K562 (cell line): ENCODE results near the gene TYW1B.
"Not testable (repeated sequence)": the region's sequence is repeated elsewhere in the genome, so short reads cannot be mapped to it uniquely, and the experiment has no call there.

Experiments used
- CBX5 ChIP-seq: IDR thresholded peaks from 2 replicates; pipeline ENCODE4 v1.6.1; 2014; ENCODE audit warnings: low read depth, borderline replicate concordance
- CREB1 ChIP-seq, 2 experiments: sonication (generic) in 1 of 2; formaldehyde crosslinking in 1 of 2; IDR thresholded peaks; 2 replicates each; pipeline versions ENCODE4 v1.6.1 to v1.8.0; 2012 to 2022; ENCODE audit warnings: inconsistent platforms in 1 of 2, mild to moderate bottlenecking in 1 of 2, missing genetic modification reagents in 1 of 2, moderate library complexity in 1 of 2
- FOXA3 ChIP-seq, 2 experiments: fragments of 450-650 bp in 1 of 2; sonication (generic) in 1 of 2; formaldehyde crosslinking; IDR thresholded peaks in 1 of 2; conservative IDR thresholded peaks in 1 of 2; 2 replicates each; pipeline versions ENCODE4 v1.4.0 to v1.8.0; 2020 to 2022; ENCODE audit warnings: mild to moderate bottlenecking in 2 of 2, missing genetic modification reagents in 1 of 2
- JUND ChIP-seq, 2 experiments: IDR thresholded peaks; 2 replicates in 1 of 2; 3 replicates in 1 of 2; pipeline ENCODE4 v1.6.1; 2011; ENCODE audit warnings: borderline replicate concordance in 2 of 2, low read depth in 2 of 2, low read length in 2 of 2, improper control_type of control experiment in 1 of 2, missing biosample characterization in 1 of 2, missing genetic modification characterization in 1 of 2, missing genetic modification reagents in 1 of 2
- PATZ1 ChIP-seq: fragments of 250-450 bp; sonication (Bioruptor Pico); IDR thresholded peaks from 2 replicates; pipeline ENCODE4 v1.5.0; 2020; ENCODE audit warnings: mild to moderate bottlenecking, borderline replicate concordance
- POLR2A ChIP-seq: fragments of 450-650 bp; conservative IDR thresholded peaks from 2 replicates; pipeline ENCODE4 v1.6.1; 2016
- SRSF9 ChIP-seq: fragments of 200-400 bp; formaldehyde crosslinking; IDR thresholded peaks from 2 replicates; pipeline ENCODE4 v1.6.1; 2017; ENCODE audit warnings: low read depth, low read length, borderline replicate concordance
- ZZZ3 ChIP-seq: fragments of 450-650 bp; IDR thresholded peaks from 2 replicates; pipeline ENCODE4 v1.6.1; 2016; ENCODE audit warnings: antibody characterized with exemption, mild to moderate bottlenecking, moderate library complexity
- TF ChIP-seq, protein P1 (sequence below): sonication (generic); formaldehyde crosslinking; IDR thresholded peaks from 2 replicates; pipeline ENCODE4 v1.8.0; 2022; ENCODE audit warnings: missing genetic modification reagents, mild to moderate bottlenecking, borderline replicate concordance

DNA sequence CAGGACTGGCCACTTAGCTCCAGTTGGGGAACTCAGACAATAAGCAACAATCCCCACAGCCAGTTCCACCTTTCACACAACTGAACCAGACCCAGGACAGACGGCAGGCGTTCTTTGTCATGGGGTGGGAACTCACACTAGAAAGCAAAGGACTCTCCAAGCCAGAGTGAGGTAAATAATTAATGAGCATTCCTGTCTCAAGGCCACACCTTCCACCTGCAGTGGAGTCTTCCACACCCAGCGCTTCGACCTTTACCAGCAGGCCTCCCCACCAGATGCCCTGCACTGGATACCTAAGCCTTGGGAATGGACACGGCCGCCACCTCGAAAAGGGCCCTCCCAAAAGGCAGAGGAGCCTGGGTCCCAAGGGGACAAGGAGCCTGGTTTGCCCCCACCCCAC is 105.3 kb downstream of the TYW1B start:
- not testable (repeated sequence) for TF ChIP-seq POLR2A; JUND (IDR thresholded peaks at IDR 0.05; ENCODE audit: borderline replicate concordance, low read depth, low read length); JUND (tag; IDR thresholded peaks at IDR 0.05; ENCODE audit: borderline replicate concordance, low read depth, low read length); SRSF9; ZZZ3; CREB1 (IDR thresholded peaks at IDR 0.05); CREB1 (CRISPR knock-in tag; IDR thresholded peaks at IDR 0.05); PATZ1 (CRISPR knock-in tag); FOXA3 (CRISPR knock-in tag; conservative IDR thresholded peaks at IDR 0.05 in 1 of 2, IDR thresholded peaks at IDR 0.05 in 1 of 2); CBX5
- TF ChIP-seq, protein P1, sequence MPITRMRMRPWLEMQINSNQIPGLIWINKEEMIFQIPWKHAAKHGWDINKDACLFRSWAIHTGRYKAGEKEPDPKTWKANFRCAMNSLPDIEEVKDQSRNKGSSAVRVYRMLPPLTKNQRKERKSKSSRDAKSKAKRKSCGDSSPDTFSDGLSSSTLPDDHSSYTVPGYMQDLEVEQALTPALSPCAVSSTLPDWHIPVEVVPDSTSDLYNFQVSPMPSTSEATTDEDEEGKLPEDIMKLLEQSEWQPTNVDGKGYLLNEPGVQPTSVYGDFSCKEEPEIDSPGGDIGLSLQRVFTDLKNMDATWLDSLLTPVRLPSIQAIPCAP (CRISPR knock-in tag) = not testable (repeated sequence)
